Mesenchymal stem cell (in vitro differentiated cells and primary cell): ENCODE data around the gene CLEC16A.

Source experiments
- DNase-seq: peaks from one replicate; pipeline ENCODE4 v3.0.0-alpha.2; 2013
- H2AFZ ChIP-seq: one replicate; pipeline ENCODE4 v1.6.1; 2013; ENCODE audit warnings: low read depth, mild to moderate bottlenecking, control low read depth, inconsistent platforms, low read length, moderate library complexity
- H2AK5ac ChIP-seq: 2 replicates; pipeline ENCODE4 v1.6.1; 2013; ENCODE audit warnings: low read length, moderate library complexity, mild to moderate bottlenecking, inconsistent platforms; ENCODE audit not compliant: severe bottlenecking
- H2BK120ac ChIP-seq: one replicate; pipeline ENCODE4 v1.6.1; 2013; ENCODE audit warnings: low read depth, mild to moderate bottlenecking, inconsistent platforms, low read length, moderate library complexity
- H2BK12ac ChIP-seq, 2 experiments: one replicate each; pipeline ENCODE4 v1.6.1; 2013; ENCODE audit warnings: inconsistent platforms in 2 of 2, low read length in 2 of 2, mild to moderate bottlenecking in 2 of 2, moderate library complexity in 2 of 2, control low read depth in 1 of 2
- H2BK15ac ChIP-seq: one replicate; pipeline ENCODE4 v1.6.1; 2013; ENCODE audit warnings: mild to moderate bottlenecking, low read depth, inconsistent platforms; ENCODE audit not compliant: poor library complexity, severe bottlenecking
- H2BK5ac ChIP-seq: 2 replicates; pipeline ENCODE4 v1.6.1; 2013; ENCODE audit warnings: low read depth, mild to moderate bottlenecking, low read length, control low read depth, inconsistent platforms; ENCODE audit not compliant: poor library complexity, severe bottlenecking
- H3K14ac ChIP-seq, 2 experiments: one replicate each; pipeline ENCODE4 v1.6.1; 2013; ENCODE audit warnings: inconsistent platforms in 2 of 2, low read length in 2 of 2, control low read depth in 1 of 2, mild to moderate bottlenecking in 1 of 2, moderate library complexity in 1 of 2
- H3K18ac ChIP-seq, 2 experiments: one replicate each; pipeline ENCODE4 v1.6.1; 2013; ENCODE audit warnings: inconsistent platforms in 2 of 2, low read length in 2 of 2, control low read depth in 1 of 2, low read depth in 1 of 2, mild to moderate bottlenecking in 1 of 2
- H3K23ac ChIP-seq, 2 experiments: one replicate each; pipeline ENCODE4 v1.6.1; 2013; ENCODE audit warnings: inconsistent platforms in 2 of 2, low read length in 2 of 2, mild to moderate bottlenecking in 2 of 2, moderate library complexity in 2 of 2, control low read depth in 1 of 2
- H3K27ac ChIP-seq: 2 replicates; pipeline ENCODE4 v1.5.1; 2013; ENCODE audit warnings: mild to moderate bottlenecking, moderate library complexity, low read length, control low read depth, inconsistent platforms; ENCODE audit not compliant: poor library complexity, severe bottlenecking
- H3K27me3 ChIP-seq, 2 experiments: 2 replicates each; pipeline versions ENCODE4 v1.6.1 to v1.7.0; 2013; ENCODE audit warnings: low read length in 2 of 2, mild to moderate bottlenecking in 2 of 2, moderate library complexity in 2 of 2, control low read depth in 1 of 2, inconsistent platforms in 1 of 2; ENCODE audit not compliant: control insufficient read depth in 1 of 2, insufficient read depth in 1 of 2
- H3K36me3 ChIP-seq, 2 experiments: 2 replicates each; pipeline versions ENCODE4 v1.6.1 to v1.7.0; 2013; ENCODE audit warnings: low read length in 2 of 2, control low read depth in 1 of 2, inconsistent platforms in 1 of 2, low read depth in 1 of 2, mild to moderate bottlenecking in 1 of 2; ENCODE audit not compliant: insufficient read depth in 2 of 2, control insufficient read depth in 1 of 2
- H3K4ac ChIP-seq, 2 experiments: one replicate each; pipeline ENCODE4 v1.6.1; 2013; ENCODE audit warnings: inconsistent platforms in 2 of 2, low read length in 2 of 2, mild to moderate bottlenecking in 2 of 2, moderate library complexity in 2 of 2, control low read depth in 1 of 2, low read depth in 1 of 2
- H3K4me1 ChIP-seq: 2 replicates; pipeline ENCODE4 v1.6.1; 2013; ENCODE audit warnings: low read depth, low read length, control low read depth; ENCODE audit not compliant: control insufficient read depth, insufficient read depth
- H3K4me2 ChIP-seq: 2 replicates; pipeline ENCODE4 v1.6.1; 2013; ENCODE audit warnings: low read length, mild to moderate bottlenecking, inconsistent platforms; ENCODE audit not compliant: poor library complexity, severe bottlenecking
- H3K4me3 ChIP-seq, 2 experiments: 2 replicates each; pipeline versions ENCODE4 v1.5.1 to v1.7.0; 2013; ENCODE audit warnings: low read length in 2 of 2, mild to moderate bottlenecking in 2 of 2, control low read depth in 1 of 2, low read depth in 1 of 2; ENCODE audit not compliant: insufficient read depth in 1 of 2
- H3K79me1 ChIP-seq: replicated peaks from 2 replicates; pipeline ENCODE4 v1.6.1; 2013; ENCODE audit warnings: mild to moderate bottlenecking, control low read depth, low read length, inconsistent platforms; ENCODE audit not compliant: poor library complexity, severe bottlenecking
- H3K9ac ChIP-seq: 2 replicates; pipeline ENCODE4 v1.7.0; 2013; ENCODE audit warnings: mild to moderate bottlenecking, low read length, moderate library complexity
- H3K9me3 ChIP-seq: 2 replicates; pipeline ENCODE4 v1.7.0; 2013; ENCODE audit warnings: mild to moderate bottlenecking, low read length; ENCODE audit not compliant: control insufficient read depth
- H4K8ac ChIP-seq: one replicate; pipeline ENCODE4 v1.6.1; 2013; ENCODE audit warnings: inconsistent platforms, mild to moderate bottlenecking, low read length, moderate library complexity
- H4K91ac ChIP-seq: one replicate; pipeline ENCODE4 v1.6.1; 2013; ENCODE audit warnings: mild to moderate bottlenecking, low read length, inconsistent platforms
- WGBS: methylation state at CpG from one replicate; pipeline ENCODE4 v1.1.7; 2013; ENCODE audit warnings: mixed read lengths; 5-methylcytosine and 5-hydroxymethylcytosine counted together

The CLEC16A gene

DNA sequence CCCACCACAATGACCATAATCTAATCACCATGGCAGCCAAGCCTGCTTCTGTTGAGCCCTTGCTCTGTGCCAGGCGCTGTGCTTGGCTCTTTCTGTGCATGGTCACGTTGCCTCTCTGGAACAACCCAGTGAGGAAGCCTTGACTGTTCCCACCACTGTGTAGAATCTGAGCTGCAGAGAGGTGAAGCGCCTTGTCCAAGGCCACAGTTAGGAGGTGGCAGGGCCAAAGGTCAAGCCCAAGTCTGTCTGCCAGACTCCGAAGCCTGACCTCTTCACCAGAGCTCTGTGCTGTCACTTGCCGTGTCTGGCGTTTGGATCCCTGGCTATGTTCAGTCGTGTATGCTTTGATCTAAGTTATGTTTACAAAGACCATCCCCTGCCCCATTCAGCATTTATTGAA lies 10.5 kb downstream of the CLEC16A start:
- no peaks in the 10 kb centered on the region for H3K27me3 ChIP-seq
- no peak overlapping the region for H2BK120ac ChIP-seq
- H3K18ac ChIP-seq = peak overlapping the region; percentile 22 to 68
- H3K79me1 ChIP-seq = peaks cover 27% of the 10 kb centered on the region
- no peak overlapping the region for H2AK5ac ChIP-seq
- no peak overlapping the region for H2BK15ac ChIP-seq
- H3K23ac ChIP-seq = no peak overlapping the region
- H3K4me3 ChIP-seq = no peak overlapping the region
- H3K4ac ChIP-seq = peak overlapping the region in 1 of 2 experiments; percentile 48
- H3K9ac ChIP-seq = no peak overlapping the region
- no peak overlapping the region for H3K14ac ChIP-seq
- no peaks in the 10 kb centered on the region for H3K9me3 ChIP-seq
- no peak for DNase-seq
- H2BK12ac ChIP-seq = peak overlapping the region; percentile 46 to 70
- H2BK5ac ChIP-seq = no peak overlapping the region
- H3K36me3 ChIP-seq = peaks cover 0 to 10% of the 10 kb centered on the region in 2 experiments
- H3K27ac ChIP-seq = no peak overlapping the region
- peaks cover 16% of the 10 kb centered on the region for H3K4me1 ChIP-seq
- H4K91ac ChIP-seq = no peak overlapping the region
- H3K4me2 ChIP-seq = no peak overlapping the region
- H2AFZ ChIP-seq = no peak overlapping the region
- WGBS = 92% methylated on average over 4 of the region's 7 CpGs
- peak overlapping the region; percentile 81 for H4K8ac ChIP-seq

DNA sequence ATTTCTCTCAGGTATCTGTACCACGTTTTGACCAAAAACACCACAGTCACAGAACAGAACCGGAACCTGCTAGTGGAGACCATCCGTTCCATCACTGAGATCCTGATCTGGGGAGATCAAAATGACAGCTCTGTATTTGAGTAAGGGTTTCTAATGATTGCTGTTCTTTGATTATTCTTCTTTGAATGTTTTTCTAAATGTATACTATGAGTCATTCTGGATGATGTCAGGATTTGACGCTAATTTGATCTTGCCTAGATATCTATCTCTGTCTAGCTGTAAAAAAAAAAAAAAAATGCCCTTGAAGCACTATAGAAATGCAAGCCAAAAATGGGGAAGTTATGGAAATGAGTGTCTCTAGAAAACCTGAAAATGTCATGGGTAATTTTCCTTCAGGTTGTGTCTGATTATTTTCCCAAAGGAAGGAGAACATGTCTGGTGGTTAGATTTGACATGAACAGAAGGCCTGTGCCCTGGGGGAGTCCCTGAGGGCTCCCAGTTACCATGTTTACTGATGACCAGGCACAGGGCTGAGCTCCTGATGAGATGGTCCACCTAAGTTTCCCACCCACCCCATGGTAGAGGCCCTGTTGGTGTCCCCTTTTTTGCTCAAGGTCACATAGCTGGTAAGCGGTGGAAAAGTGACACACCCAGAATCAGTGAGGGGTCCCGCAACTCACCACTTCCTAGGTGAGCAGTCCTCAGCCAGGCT lies 13.6 kb downstream of the CLEC16A start:
- peak; percentile 75 for DNase-seq
- H3K4me2 ChIP-seq = no peak overlapping the region
- no peak overlapping the region for H2AFZ ChIP-seq
- WGBS = 90% methylated on average over 5 of the region's 6 CpGs
- peaks cover 7 to 17% of the 10 kb centered on the region in 2 experiments for H3K36me3 ChIP-seq
- H2BK15ac ChIP-seq = no peak overlapping the region
- no peak overlapping the region for H4K91ac ChIP-seq
- no peak overlapping the region for H3K14ac ChIP-seq
- H3K27me3 ChIP-seq = no peaks in the 10 kb centered on the region
- peaks cover 35% of the 10 kb centered on the region for H3K79me1 ChIP-seq
- no peak overlapping the region for H2AK5ac ChIP-seq
- peak overlapping the region in 1 of 2 experiments; percentile 11 for H3K18ac ChIP-seq
- no peak overlapping the region for H3K9ac ChIP-seq
- no peak overlapping the region for H2BK120ac ChIP-seq
- peaks cover 10% of the 10 kb centered on the region for H3K4me1 ChIP-seq
- no peaks in the 10 kb centered on the region for H3K9me3 ChIP-seq
- no peak overlapping the region for H3K4me3 ChIP-seq
- no peak overlapping the region for H3K27ac ChIP-seq
- H2BK12ac ChIP-seq = peak overlapping the region in 1 of 2 experiments; percentile 29
- no peak overlapping the region for H3K4ac ChIP-seq
- no peak overlapping the region for H3K23ac ChIP-seq
- H4K8ac ChIP-seq = no peak overlapping the region
- no peak overlapping the region for H2BK5ac ChIP-seq

DNA sequence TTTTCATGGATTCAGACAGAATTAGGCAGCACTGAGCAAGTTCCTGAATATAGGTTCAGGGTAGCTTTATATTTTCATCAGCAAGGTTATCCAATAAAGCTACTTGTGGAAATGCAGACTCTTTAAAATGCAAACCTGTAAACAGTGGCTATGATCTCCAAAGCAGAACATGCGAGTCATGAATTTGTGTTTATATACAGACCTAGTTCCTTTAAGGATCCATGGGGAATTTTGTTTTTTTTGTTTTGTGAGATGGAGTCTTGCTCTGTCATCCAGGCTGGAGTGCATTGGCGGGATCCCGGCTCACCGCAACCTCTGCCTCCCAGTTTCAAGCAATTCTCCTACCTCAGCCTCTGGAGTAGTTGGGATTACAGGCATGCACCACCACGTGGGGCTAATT lies 14.8 kb downstream of the CLEC16A start:
- 68% methylated on average over 2 of the region's 5 CpGs for WGBS

DNA sequence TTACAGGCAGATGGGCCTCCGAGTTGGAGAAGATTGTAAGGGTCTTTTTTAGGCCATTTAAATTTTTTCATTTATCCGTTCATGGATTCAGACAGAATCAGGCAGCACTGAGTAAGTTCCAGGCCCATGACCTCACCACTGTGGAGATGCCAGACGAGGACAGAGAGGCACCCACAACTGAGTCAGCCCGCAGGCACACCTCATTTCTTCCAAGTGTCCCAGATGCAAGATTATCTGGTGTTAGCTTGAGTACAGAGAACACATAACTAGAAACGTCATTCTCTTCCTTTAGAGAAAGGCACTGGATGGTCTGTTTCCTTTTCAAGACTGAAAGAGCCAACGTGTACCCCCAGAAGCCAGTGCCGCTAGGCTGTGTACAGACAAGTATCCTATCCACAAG lies 16.9 kb downstream of the CLEC16A start:
- H2BK5ac ChIP-seq = no peak overlapping the region
- H2AFZ ChIP-seq = no peak overlapping the region
- peak overlapping the region; percentile 59 for H3K27ac ChIP-seq
- no peak overlapping the region for H2BK120ac ChIP-seq
- H3K4ac ChIP-seq = no peak overlapping the region
- H4K91ac ChIP-seq = no peak overlapping the region
- no peak overlapping the region for H2AK5ac ChIP-seq
- no peak overlapping the region for H3K23ac ChIP-seq
- peak overlapping the region in 1 of 2 experiments; percentile 20 for H2BK12ac ChIP-seq
- H3K14ac ChIP-seq = no peak overlapping the region
- no peak overlapping the region for H2BK15ac ChIP-seq
- no peak overlapping the region for H4K8ac ChIP-seq
- H3K4me1 ChIP-seq = peaks cover 7% of the 10 kb centered on the region
- 25% methylated on average over 7 of the region's 7 CpGs for WGBS
- H3K4me2 ChIP-seq = no peak overlapping the region
- H3K18ac ChIP-seq = peak overlapping the region; percentile 12 to 31
- peak overlapping the region; percentile 78 for H3K9ac ChIP-seq
- no peaks in the 10 kb centered on the region for H3K27me3 ChIP-seq
- DNase-seq = peak; percentile 93
- H3K9me3 ChIP-seq = no peaks in the 10 kb centered on the region
- H3K4me3 ChIP-seq = no peak overlapping the region
- peaks cover 39% of the 10 kb centered on the region for H3K79me1 ChIP-seq
- peaks cover 25 to 35% of the 10 kb centered on the region in 2 experiments for H3K36me3 ChIP-seq

More for the DNA sequence above, 14.8 kb downstream of the CLEC16A start:
- Histone ChIP-seq H3K27me3 (no peaks in the 10 kb centered on the region), H3K4me3 (no peak overlapping the region), H2AK5ac (no peak overlapping the region), H4K91ac (no peak overlapping the region), H3K27ac (no peak overlapping the region), H3K79me1 (peaks cover 38% of the 10 kb centered on the region), H2BK12ac (no peak overlapping the region), H2BK5ac (no peak overlapping the region), H3K4ac (no peak overlapping the region), H4K8ac (no peak overlapping the region), H3K4me1 (peaks cover 7% of the 10 kb centered on the region), H3K18ac (no peak overlapping the region), H2BK15ac (no peak overlapping the region), H3K36me3 (peaks cover 16 to 27% of the 10 kb centered on the region in 2 experiments), H3K23ac (no peak overlapping the region), H2BK120ac (no peak overlapping the region), H3K9ac (no peak overlapping the region), H2AFZ (no peak overlapping the region), H3K14ac (no peak overlapping the region), H3K4me2 (no peak overlapping the region), H3K9me3 (no peaks in the 10 kb centered on the region)
- peak; percentile 75 for DNase-seq
